B cell (primary cell): Measurements from ENCODE around the gene NUSAP1. TPM values are rescaled to one million over a fixed set of nuclear protein-coding genes. Genes with fewer than 3 reads are reported as not detected.

Experiments
- ATAC-seq: fragments of 200-7000 bp; cut with Tn5 transposase; one replicate; pipeline ENCODE4 v1.10.0; 2021; ENCODE audit warnings: low read depth, mild to moderate bottlenecking, moderate number of reproducible peaks, moderate library complexity
- CTCF ChIA-PET: fragments of 350-600 bp; sonication (Branson Sonifier 250); formaldehyde crosslinking; loops from one replicate; lab custom pipeline; 2021; ENCODE audit warnings: antibody characterized with exemption, inconsistent platforms; lab: Charles Lee
- POLR2A ChIA-PET: fragments of 350-600 bp; sonication (Branson Sonifier 250); formaldehyde crosslinking; loops from one replicate; lab custom pipeline; 2021; ENCODE audit warnings: antibody characterized with exemption; lab: Charles Lee
- DNase-seq: peaks from one replicate; pipeline ENCODE4 v3.0.0; 2013
- H2AFZ ChIP-seq: 2 replicates; pipeline ENCODE4 v1.6.1; 2012; ENCODE audit warnings: mild to moderate bottlenecking, low read depth, low read length; ENCODE audit not compliant: insufficient read depth, poor library complexity, severe bottlenecking
- H3K27ac ChIP-seq, 2 donors: 1 replicate in 1 of 2; 2 replicates in 1 of 2; pipeline ENCODE4 v1.5.1; 2012 to 2013; ENCODE audit warnings: low read length in 2 of 2, mild to moderate bottlenecking in 2 of 2, moderate library complexity in 1 of 2
- H3K27me3 ChIP-seq, 4 experiments: fragments of 200-600 bp in 1 of 4; sonication (generic) in 1 of 4; replicated peaks in 1 of 4; 1 replicate in 2 of 4; 2 replicates in 2 of 4; pipeline versions ENCODE4 v1.6.1 to v1.7.0; 2013 to 2016; ENCODE audit warnings: low read length in 3 of 4, mild to moderate bottlenecking in 2 of 4, mixed read lengths in 1 of 4, moderate library complexity in 1 of 4; ENCODE audit not compliant: insufficient read depth in 4 of 4, control insufficient read depth in 3 of 4; ENCODE audit errors: control extremely low read depth in 1 of 4
- H3K36me3 ChIP-seq, 2 experiments: replicated peaks in 1 of 2; 1 replicate in 1 of 2; 2 replicates in 1 of 2; pipeline versions ENCODE4 v1.6.1 to v1.7.1; 2013; ENCODE audit warnings: low read length in 1 of 2; ENCODE audit not compliant: insufficient read depth in 2 of 2, control insufficient read depth in 1 of 2; ENCODE audit errors: control extremely low read depth in 1 of 2, extremely low read depth in 1 of 2
- H3K4me1 ChIP-seq, 2 donors: fragments of 200-600 bp in 1 of 2; sonication (generic) in 1 of 2; 1 replicate in 1 of 2; 2 replicates in 1 of 2; pipeline versions ENCODE4 v1.5.1 to v1.6.1; 2013 to 2017; ENCODE audit warnings: low read length in 2 of 2; ENCODE audit not compliant: control insufficient read depth in 2 of 2, insufficient read depth in 2 of 2
- H3K4me2 ChIP-seq: replicated peaks from 2 replicates; pipeline ENCODE3; 2012; ENCODE audit warnings: mild to moderate bottlenecking, low read depth, low read length; ENCODE audit not compliant: poor library complexity, severe bottlenecking
- H3K4me3 ChIP-seq, 5 experiments: fragments of 200-600 bp in 1 of 5; sonication (generic) in 1 of 5; 1 replicate in 3 of 5; 2 replicates in 2 of 5; pipeline versions ENCODE4 v1.5.1 to v1.7.0; 2011 to 2016; ENCODE audit warnings: low read length in 4 of 5, mild to moderate bottlenecking in 4 of 5, low read depth in 2 of 5, control low read depth in 1 of 5, moderate library complexity in 1 of 5; ENCODE audit not compliant: insufficient read depth in 1 of 5; ENCODE audit errors: control extremely low read depth in 1 of 5, extremely low read depth in 1 of 5
- H3K79me2 ChIP-seq: fragments of 200-600 bp; sonication (generic); one replicate; pipeline ENCODE4 v1.6.0; 2016; ENCODE audit warnings: low read length; ENCODE audit not compliant: control insufficient read depth, insufficient read depth
- H3K9ac ChIP-seq: fragments of 200-600 bp; sonication (generic); 2 replicates; pipeline ENCODE4 v1.6.1; 2017; ENCODE audit warnings: mild to moderate bottlenecking, low read length, moderate library complexity
- H3K9me3 ChIP-seq, 3 donors: one replicate each; pipeline versions ENCODE4 v1.6.1 to v1.7.1; 2013; ENCODE audit warnings: low read length in 2 of 3; ENCODE audit not compliant: control insufficient read depth in 2 of 3, insufficient read depth in 1 of 3; ENCODE audit errors: control extremely low read depth in 1 of 3
- H4K20me1 ChIP-seq: 2 replicates; pipeline ENCODE4 v1.6.0; 2012; ENCODE audit warnings: mild to moderate bottlenecking, low read length; ENCODE audit not compliant: insufficient read depth, control insufficient read depth, poor library complexity, severe bottlenecking
- H3K27ac Mint-ChIP-seq: one replicate; pipeline ENCODE4 v1.8.0; 2021; ENCODE audit warnings: mixed read lengths
- H3K27me3 Mint-ChIP-seq: one replicate; pipeline ENCODE4 v1.8.0; 2021; ENCODE audit warnings: mixed read lengths
- H3K4me1 Mint-ChIP-seq: one replicate; pipeline ENCODE4 v1.8.0; 2021; ENCODE audit warnings: mixed read lengths
- H3K4me3 Mint-ChIP-seq: one replicate; pipeline ENCODE4 v1.8.0; 2021; ENCODE audit warnings: mixed read lengths
- H3K9me3 Mint-ChIP-seq: one replicate; pipeline ENCODE4 v1.8.0; 2022; ENCODE audit warnings: mixed read lengths; ENCODE audit not compliant: insufficient read depth
- CTCF ChIP-seq: fragments of 200-600 bp; IDR thresholded peaks from one replicate; pipeline ENCODE4 v1.8.0; 2022; ENCODE audit warnings: antibody characterized with exemption, mild to moderate bottlenecking
- EZH2 ChIP-seq: IDR thresholded peaks from 2 replicates; pipeline ENCODE4 v1.6.1; 2012; ENCODE audit warnings: borderline replicate concordance, low read depth, mild to moderate bottlenecking, moderate library complexity, low read length; ENCODE audit not compliant: insufficient read depth, poor library complexity, severe bottlenecking
- WGBS: methylation state at CpG from one replicate; pipeline ENCODE4 v1.1.5; 2013; ENCODE audit warnings: missing lambda C conversion rate; ENCODE audit not compliant: insufficient coverage; 5-methylcytosine and 5-hydroxymethylcytosine counted together
- intact Hi-C: fragments of 100-400 bp; cut with micrococcal nuclease; formaldehyde crosslinking; loops from one replicate; pipeline ENCODE4 v1.10.0; 2022
- polyA plus RNA-seq: library from polyadenylated mRNA; depleted of rRNA; stranded (reverse); fragments of >200 nt; gene quantifications from 2 replicates; pipeline ENCODE4 v1.2.3, GENCODE V29; 2012
- total RNA-seq, 2 donors: library from RNA; stranded (reverse); fragments of 120-200 nt in 1 of 2; gene quantifications; 1 replicate in 1 of 2; 2 replicates in 1 of 2; pipeline versions ENCODE4 v1.2.3 to v1.2.4, GENCODE V29; 2013 to 2022

The NUSAP1 gene
- total and polyA plus RNA-seq, 2 donors (not counting 1 experiment from before 2014, with no cell fraction given), result 5.4 to 8.3 TPM

- Mint-ChIP-seq H3K9me3 (no peaks in the 10 kb centered on the region), H3K27ac (no peak overlapping the region), H3K27me3 (no peaks in the 10 kb centered on the region), H3K4me3 (no peak overlapping the region), H3K4me1 (peaks cover 4% of the 10 kb centered on the region)
- no peak for TF ChIP-seq EZH2
- no peak for TF ChIP-seq CTCF
- Histone ChIP-seq H2AFZ (no peak overlapping the region), H3K4me2 (no peak overlapping the region), H3K36me3 (no peaks in the 10 kb centered on the region), H3K27me3 (no peaks in the 10 kb centered on the region), H3K9me3 (no peaks in the 10 kb centered on the region), H3K27ac (no peak overlapping the region), H3K4me1 (no peaks in the 10 kb centered on the region), H4K20me1 (no peaks in the 10 kb centered on the region), H3K79me2 (peaks cover 67% of the 10 kb centered on the region), H3K4me3 (no peak overlapping the region), H3K9ac (no peak overlapping the region)
- intact Hi-C loops, result no loop called here
- ChIA-PET POLR2A (no interaction called here), CTCF (no interaction called here)
- ATAC-seq (no peak), DNase-seq (no peak)
- WGBS, result 89% methylated on average over 4 of the region's 5 CpGs
These were observed 7.6 kb downstream of the NUSAP1 start for GRCh38 chr15:41340189-41340695.

GRCh38 chr15:41341519-41341918 is 8.8 kb downstream of the NUSAP1 start:
- H3K27me3 ChIP-seq, result no peaks in the 10 kb centered on the region
- no peaks in the 10 kb centered on the region for H4K20me1 ChIP-seq
- H3K4me1 Mint-ChIP-seq, result peaks cover 2% of the 10 kb centered on the region
- H3K4me3 ChIP-seq, result no peak overlapping the region
- POLR2A ChIA-PET, result no interaction called here
- H3K27ac ChIP-seq, result no peak overlapping the region
- no peak for DNase-seq
- no peak for ATAC-seq
- WGBS, result 83% methylated on average over 4 of the region's 4 CpGs
- no peak for TF ChIP-seq EZH2
- no peak for TF ChIP-seq CTCF
- no peak overlapping the region for H3K9ac ChIP-seq
- H3K79me2 ChIP-seq, result peaks cover 63% of the 10 kb centered on the region
- H3K9me3 Mint-ChIP-seq, result no peaks in the 10 kb centered on the region
- CTCF ChIA-PET, result no interaction called here
- no peaks in the 10 kb centered on the region for H3K36me3 ChIP-seq
- no peaks in the 10 kb centered on the region for H3K27me3 Mint-ChIP-seq
- H3K9me3 ChIP-seq, result no peaks in the 10 kb centered on the region
- no peak overlapping the region for H3K4me3 Mint-ChIP-seq
- no peak overlapping the region for H2AFZ ChIP-seq
- no peak overlapping the region for H3K27ac Mint-ChIP-seq
- no peak overlapping the region for H3K4me2 ChIP-seq
- intact Hi-C loops, result no loop called here
- no peaks in the 10 kb centered on the region for H3K4me1 ChIP-seq
